HFF-Myc (cell line): ENCODE data around the gene LGALS4.
"Not testable (repeated sequence)": the region's sequence is repeated elsewhere in the genome, so short reads cannot be mapped to it uniquely, and the experiment has no call there.

Source experiments
- DNase-seq: peaks from one replicate; pipeline ENCODE4 v3.0.0-alpha.2; 2011; ENCODE audit warnings: low read depth; ENCODE audit errors: extremely low read depth
- H3K4me3 ChIP-seq: replicated peaks from 2 replicates; pipeline ENCODE4 v1.5.1; 2011; ENCODE audit warnings: low read depth, mild to moderate bottlenecking, control low read depth, low read length
- TF ChIP-seq, protein P1 (sequence below): IDR thresholded peaks from 2 replicates; pipeline ENCODE4 v1.5.1; 2012; ENCODE audit warnings: mild to moderate bottlenecking, low read depth, low read length, control low read depth; ENCODE audit errors: missing control alignments

The LGALS4 gene

DNA sequence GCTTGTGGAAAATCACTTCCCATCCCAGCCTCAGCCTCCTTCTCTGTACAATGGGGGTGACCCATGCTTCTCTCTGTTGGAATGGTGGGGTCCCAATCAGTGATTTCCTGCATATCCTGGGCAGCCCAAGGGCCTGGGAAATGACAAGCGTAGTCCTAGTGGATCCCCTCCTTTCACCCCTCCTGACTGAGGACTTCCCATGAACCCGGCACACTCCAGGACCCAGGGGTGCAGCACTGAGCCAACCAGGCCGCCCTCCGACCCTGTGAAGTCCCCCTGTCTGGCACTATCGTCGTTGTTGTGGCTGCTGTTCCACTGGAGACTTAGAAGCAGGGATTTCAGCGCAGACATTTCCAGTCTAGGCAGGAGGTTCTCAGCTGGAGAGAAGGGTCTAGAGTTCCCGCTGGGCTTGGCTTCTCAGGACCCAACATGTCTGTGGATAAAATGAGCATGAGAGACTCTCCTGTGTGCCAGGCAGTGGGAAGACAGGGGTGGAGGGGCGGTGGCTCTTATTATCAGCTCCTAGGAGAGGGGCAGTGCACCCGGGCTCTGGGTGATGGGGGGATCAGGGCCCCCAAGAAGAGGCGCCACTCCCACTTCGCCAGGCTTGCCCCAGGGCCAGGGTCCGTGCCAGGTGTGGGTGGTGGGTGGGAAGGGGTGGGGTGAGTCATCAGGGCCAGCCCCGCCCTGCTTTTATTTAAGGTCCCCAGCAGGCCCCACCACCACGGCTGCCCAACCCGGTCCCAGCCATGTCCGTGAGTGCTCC, 24.1 kb downstream of the LGALS4 start, which contains the start of gene LGALS7B:
Gene LGALS7B (plus strand): TSS at position 723 of the 766 bp plus-strand sequence. CDS start 27 bp downstream, at position 750.
- H3K4me3 ChIP-seq = no peak within 1 kb of the TSS
- DNase-seq = no peak
- TF ChIP-seq, protein P1, sequence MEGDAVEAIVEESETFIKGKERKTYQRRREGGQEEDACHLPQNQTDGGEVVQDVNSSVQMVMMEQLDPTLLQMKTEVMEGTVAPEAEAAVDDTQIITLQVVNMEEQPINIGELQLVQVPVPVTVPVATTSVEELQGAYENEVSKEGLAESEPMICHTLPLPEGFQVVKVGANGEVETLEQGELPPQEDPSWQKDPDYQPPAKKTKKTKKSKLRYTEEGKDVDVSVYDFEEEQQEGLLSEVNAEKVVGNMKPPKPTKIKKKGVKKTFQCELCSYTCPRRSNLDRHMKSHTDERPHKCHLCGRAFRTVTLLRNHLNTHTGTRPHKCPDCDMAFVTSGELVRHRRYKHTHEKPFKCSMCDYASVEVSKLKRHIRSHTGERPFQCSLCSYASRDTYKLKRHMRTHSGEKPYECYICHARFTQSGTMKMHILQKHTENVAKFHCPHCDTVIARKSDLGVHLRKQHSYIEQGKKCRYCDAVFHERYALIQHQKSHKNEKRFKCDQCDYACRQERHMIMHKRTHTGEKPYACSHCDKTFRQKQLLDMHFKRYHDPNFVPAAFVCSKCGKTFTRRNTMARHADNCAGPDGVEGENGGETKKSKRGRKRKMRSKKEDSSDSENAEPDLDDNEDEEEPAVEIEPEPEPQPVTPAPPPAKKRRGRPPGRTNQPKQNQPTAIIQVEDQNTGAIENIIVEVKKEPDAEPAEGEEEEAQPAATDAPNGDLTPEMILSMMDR = no peak

DNA sequence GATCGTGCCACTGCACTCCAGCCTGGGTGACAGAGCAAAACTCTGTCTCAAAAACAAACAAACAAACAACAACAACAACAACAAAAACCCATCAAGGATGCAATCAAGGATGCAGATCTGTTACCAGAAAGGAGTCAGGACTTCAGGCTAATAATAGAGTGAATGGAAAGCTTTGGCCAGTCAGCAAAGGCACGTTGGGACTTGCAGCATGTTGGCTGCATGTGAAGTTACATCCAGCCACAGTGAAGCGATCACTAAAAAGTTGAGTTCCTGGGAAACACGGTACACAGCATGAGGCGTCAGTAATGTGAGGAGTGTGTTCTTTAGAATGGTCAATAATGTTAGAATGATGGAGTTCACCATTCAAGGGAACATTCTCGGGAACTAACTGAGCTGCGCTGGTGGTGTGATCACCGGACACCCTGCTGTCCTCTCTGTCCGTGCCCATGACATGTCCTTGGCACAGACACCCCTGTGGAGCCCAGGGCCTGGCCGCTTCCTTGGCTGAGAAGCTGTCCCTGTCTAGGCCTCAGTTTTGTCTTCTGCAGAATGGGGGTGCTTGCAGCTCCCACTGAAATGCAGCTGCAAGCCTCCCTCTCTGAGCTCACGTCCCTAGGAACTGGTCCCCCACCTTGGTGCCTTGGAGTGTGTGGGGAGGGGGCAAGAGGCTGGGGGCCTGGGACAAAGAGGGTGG, 26.0 kb downstream of the LGALS4 start:
- TF ChIP-seq, protein P1 = no peak
- no peak overlapping the region for H3K4me3 ChIP-seq
- DNase-seq = no peak

DNA sequence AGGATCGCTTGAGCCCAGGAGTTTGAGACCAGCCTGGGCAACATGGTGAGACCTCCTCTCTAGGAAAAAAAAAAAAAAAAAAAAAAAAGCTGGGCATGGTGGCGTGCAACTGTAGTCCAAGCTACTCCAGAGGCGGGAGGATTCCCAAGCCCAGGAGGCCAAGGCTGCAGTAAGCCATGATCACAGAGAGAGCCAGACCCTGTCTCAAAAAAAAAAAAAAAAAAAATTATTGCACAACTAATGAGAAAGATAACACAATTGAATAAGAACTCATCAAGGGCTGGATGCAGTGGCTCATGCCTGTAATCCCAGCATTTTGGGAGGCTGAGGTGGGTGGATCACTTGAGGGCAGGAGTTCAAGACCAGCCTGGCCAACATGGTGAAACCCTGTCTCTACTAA, 26.7 kb downstream of the LGALS4 start:
- DNase-seq, H3K4me3 ChIP-seq: not testable (repeated sequence)

DNA sequence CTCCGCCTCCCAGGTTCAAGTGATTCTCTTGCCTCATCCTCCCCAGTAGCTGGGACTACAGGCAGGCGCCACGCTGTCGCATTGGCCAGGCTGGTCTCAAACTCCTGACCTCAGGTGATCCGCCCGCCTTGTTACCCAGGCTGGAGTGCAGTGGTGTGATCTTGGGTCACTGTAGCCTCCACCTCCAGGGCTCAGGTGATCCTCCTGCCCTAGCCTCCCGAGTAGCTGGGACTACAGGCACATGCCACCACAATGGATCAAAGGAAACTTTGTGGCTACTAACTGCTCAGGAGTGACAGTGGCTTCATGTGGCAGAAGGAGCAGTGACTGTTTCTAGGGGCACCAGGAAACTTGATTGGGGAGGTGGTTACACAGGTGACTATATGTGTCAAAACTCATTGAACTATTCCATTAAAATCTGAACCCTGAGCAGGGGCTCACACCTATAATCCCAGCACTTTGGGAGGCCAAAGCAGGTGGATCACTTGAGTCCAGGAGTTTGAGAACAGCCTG, 27.5 kb downstream of the LGALS4 start:
- no peak overlapping the region for H3K4me3 ChIP-seq
- TF ChIP-seq, protein P1 = no peak

DNA sequence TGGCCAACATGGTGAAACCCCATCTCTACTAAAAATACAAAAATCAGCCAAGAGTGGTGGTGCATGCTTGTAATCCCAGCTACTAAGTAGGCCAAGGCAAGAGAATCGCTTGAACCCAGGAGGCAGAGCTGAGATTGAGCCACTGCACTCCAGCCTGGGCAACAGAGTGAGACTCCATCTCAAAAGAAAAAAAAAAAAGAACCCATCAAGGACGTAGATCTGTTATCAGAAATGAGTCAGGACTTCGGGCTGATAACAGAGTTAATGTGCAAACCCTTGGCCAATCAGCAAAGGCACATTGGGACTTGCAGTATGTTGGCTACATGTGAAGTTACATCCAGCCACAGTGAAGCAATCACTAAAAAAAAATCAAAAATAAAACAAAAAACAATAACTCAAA, 28.5 kb downstream of the LGALS4 start:
- TF ChIP-seq, protein P1 = no peak
- no peak for DNase-seq
- no peak overlapping the region for H3K4me3 ChIP-seq

More for the DNA sequence above, 27.5 kb downstream of the LGALS4 start:
- no peak for DNase-seq

DNA sequence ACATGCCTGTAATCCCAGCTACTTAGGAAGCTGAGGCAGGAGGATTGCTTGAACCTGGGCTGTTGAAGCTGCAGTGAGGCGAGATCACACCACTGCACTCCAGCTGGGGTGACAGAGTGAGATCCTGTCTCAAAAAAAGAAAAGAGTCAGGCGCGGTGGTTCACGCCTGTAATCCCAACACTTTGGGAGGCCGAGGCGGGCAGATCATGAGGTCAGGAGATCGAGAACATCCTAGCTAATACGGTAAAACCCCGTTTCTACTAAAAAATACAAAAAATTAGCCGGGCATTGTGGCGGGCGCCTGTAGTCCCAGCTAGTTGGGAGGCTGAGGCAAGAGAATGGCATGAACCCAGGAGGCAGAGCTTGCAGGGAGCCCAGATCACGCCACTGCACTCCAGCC, 30.5 kb downstream of the LGALS4 start:
- not testable (repeated sequence) for H3K4me3 ChIP-seq, DNase-seq

DNA sequence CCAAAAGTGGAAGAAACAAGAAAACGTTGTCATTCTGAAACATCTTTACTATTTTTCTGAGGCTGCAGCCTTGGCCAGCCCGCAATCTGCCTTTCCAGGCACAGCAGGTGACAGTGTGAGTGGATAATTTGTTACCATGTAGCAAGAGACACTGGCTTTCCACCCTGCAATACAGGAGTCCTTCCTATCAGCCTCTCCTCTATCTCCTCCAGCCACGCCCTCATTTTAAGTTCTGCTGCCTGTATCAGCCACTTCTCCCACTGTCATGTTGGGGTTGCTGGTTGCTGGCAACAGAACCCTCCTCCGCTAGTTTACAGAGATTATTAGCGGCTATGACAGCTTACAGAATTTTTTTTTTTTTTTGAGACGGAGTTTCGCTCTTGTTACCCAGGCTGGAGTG, 31.7 kb downstream of the LGALS4 start:
- DNase-seq = no peak
- H3K4me3 ChIP-seq = no peak overlapping the region
- TF ChIP-seq, protein P1 = no peak
